ENCODE results near the gene IQCH.
"Not testable (repeated sequence)": the region's sequence is repeated elsewhere in the genome, so short reads cannot be mapped to it uniquely, and the experiment has no call there.

The IQCH gene

GRCh38 chr15:67280217-67280616 lies 25.6 kb downstream of the IQCH start:
- Histone ChIP-seq H3K4me1 (ENCODE audit: control insufficient read depth, insufficient read depth, low read length) (no peaks in the 10 kb centered on the region), H3K27me3 (ENCODE audit: control insufficient read depth, insufficient read depth, low read length) (no peaks in the 10 kb centered on the region), H3K36me3 (ENCODE audit: control insufficient read depth, insufficient read depth, low read length) (no peaks in the 10 kb centered on the region), H3K4me3 (ENCODE audit: low read length) (no peak overlapping the region), H3K9ac (ENCODE audit: low read length) (no peak overlapping the region), H3K9me3 (ENCODE audit: control insufficient read depth, low read length) (no peaks in the 10 kb centered on the region)

GRCh38 chr15:67281714-67282113 lies 27.1 kb downstream of the IQCH start:
- Histone ChIP-seq H3K9me3 (ENCODE audit: control insufficient read depth, low read length) (no peaks in the 10 kb centered on the region), H3K36me3 (ENCODE audit: control insufficient read depth, insufficient read depth, low read length) (no peaks in the 10 kb centered on the region), H3K27me3 (ENCODE audit: control insufficient read depth, insufficient read depth, low read length) (no peaks in the 10 kb centered on the region), H3K9ac (ENCODE audit: low read length) (no peak overlapping the region), H3K4me1 (ENCODE audit: control insufficient read depth, insufficient read depth, low read length) (no peaks in the 10 kb centered on the region), H3K4me3 (ENCODE audit: low read length) (no peak overlapping the region)

GRCh38 chr15:67285625-67286024 lies 31.0 kb downstream of the IQCH start:
- not testable (repeated sequence) for H3K36me3 ChIP-seq (ENCODE audit: control insufficient read depth, insufficient read depth, low read length); H3K9me3 ChIP-seq (ENCODE audit: control insufficient read depth, low read length); H3K9ac ChIP-seq (ENCODE audit: low read length); H3K4me3 ChIP-seq (ENCODE audit: low read length); H3K27me3 ChIP-seq (ENCODE audit: control insufficient read depth, insufficient read depth, low read length); H3K4me1 ChIP-seq (ENCODE audit: control insufficient read depth, insufficient read depth, low read length)

GRCh38 chr15:67286400-67286799 lies 31.8 kb downstream of the IQCH start:
- H3K4me3 ChIP-seq (ENCODE audit: low read length); H3K4me1 ChIP-seq (ENCODE audit: control insufficient read depth, insufficient read depth, low read length); H3K27me3 ChIP-seq (ENCODE audit: control insufficient read depth, insufficient read depth, low read length); H3K36me3 ChIP-seq (ENCODE audit: control insufficient read depth, insufficient read depth, low read length); H3K9me3 ChIP-seq (ENCODE audit: control insufficient read depth, low read length); H3K9ac ChIP-seq (ENCODE audit: low read length): not testable (repeated sequence)

DNA sequence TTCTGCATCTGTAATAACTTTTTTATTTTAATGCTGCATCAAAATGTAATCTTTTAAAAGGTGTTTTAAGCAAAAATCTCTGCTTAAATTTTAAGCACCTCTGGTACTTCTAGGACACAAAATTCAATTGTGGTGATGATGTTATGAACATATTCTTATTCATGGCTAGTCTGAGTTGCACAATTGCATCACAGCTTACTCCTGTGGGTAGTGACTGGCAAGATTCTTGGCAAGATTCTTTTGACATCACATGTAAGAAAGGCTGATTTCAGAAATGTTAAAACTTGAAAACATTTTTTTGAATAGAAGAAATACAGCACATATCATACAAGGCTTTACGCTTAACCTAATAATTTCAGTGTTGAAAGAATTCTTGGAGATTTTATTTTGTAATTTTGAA lies 35.7 kb downstream of the IQCH start:
- no peak overlapping the region for H3K4me3 ChIP-seq (ENCODE audit: low read length)
- no peak overlapping the region for H3K9ac ChIP-seq (ENCODE audit: low read length)
- no peaks in the 10 kb centered on the region for H3K27me3 ChIP-seq (ENCODE audit: control insufficient read depth, insufficient read depth, low read length)
- no peaks in the 10 kb centered on the region for H3K4me1 ChIP-seq (ENCODE audit: control insufficient read depth, insufficient read depth, low read length)
- H3K9me3 ChIP-seq (ENCODE audit: control insufficient read depth, low read length) = no peaks in the 10 kb centered on the region
- H3K36me3 ChIP-seq (ENCODE audit: control insufficient read depth, insufficient read depth, low read length) = no peaks in the 10 kb centered on the region

GRCh38 chr15:67296188-67296587 lies 41.6 kb downstream of the IQCH start:
- no peak overlapping the region for H3K4me3 ChIP-seq (ENCODE audit: low read length)
- no peaks in the 10 kb centered on the region for H3K27me3 ChIP-seq (ENCODE audit: control insufficient read depth, insufficient read depth, low read length)
- no peaks in the 10 kb centered on the region for H3K9me3 ChIP-seq (ENCODE audit: control insufficient read depth, low read length)
- no peaks in the 10 kb centered on the region for H3K4me1 ChIP-seq (ENCODE audit: control insufficient read depth, insufficient read depth, low read length)
- H3K36me3 ChIP-seq (ENCODE audit: control insufficient read depth, insufficient read depth, low read length) = no peaks in the 10 kb centered on the region
- no peak overlapping the region for H3K9ac ChIP-seq (ENCODE audit: low read length)

DNA sequence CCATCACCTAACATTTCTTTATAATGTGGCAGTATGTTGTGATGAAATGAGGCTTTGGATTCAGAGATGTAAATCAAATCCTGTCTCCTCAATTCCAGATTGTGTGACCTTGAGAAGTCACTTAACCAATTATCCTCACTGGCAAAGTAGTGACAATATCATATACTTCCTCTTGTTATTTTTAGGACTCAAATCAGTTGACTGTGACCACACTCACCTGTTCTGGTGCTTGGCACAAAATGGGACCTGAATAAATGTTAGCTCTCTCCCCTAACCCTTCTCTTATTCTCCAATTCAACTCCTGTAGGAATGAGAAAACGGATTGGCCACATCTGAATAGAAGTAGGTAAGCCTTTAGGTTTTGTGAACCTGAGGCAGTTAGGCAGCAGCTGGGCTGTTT lies 42.1 kb downstream of the IQCH start:
- Histone ChIP-seq H3K4me3 (ENCODE audit: low read length) (no peak overlapping the region), H3K36me3 (ENCODE audit: control insufficient read depth, insufficient read depth, low read length) (no peaks in the 10 kb centered on the region), H3K27me3 (ENCODE audit: control insufficient read depth, insufficient read depth, low read length) (no peaks in the 10 kb centered on the region), H3K9me3 (ENCODE audit: control insufficient read depth, low read length) (no peaks in the 10 kb centered on the region), H3K4me1 (ENCODE audit: control insufficient read depth, insufficient read depth, low read length) (no peaks in the 10 kb centered on the region), H3K9ac (ENCODE audit: low read length) (no peak overlapping the region)

DNA sequence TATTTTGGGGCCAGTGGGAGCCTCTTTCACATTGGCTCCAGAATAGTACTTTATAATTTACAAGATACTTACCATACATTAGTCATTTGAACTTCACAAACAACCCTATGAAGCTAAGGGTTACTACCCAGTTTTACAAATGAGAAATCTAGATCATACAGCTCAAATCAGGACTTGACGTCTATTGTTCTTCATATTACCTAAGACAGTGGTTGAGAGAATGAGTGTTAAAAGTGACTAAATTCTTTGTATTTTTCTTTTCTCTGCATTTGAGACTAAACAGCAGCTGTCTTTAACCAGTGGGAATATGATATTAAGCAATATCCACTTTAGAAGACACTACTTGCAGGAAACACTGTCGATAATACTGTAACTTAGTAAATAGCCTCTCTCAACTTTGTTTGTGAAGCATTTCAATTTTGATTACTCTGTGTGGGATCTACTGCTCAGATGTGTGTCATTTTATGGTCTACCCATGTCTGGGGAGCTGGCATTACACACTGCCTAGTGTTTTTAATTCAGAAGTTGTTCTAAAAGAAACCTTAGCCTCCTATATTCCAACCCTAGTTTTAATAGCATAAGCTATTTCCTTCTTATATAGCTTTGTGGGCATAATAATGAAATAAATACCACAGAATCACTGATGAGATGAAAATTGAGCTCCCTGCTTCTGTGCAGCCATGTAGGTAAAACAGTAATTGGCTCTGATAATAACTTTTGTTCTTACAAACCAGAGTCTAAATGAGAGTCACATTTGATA lies 45.9 kb downstream of the IQCH start:
- no peaks in the 10 kb centered on the region for H3K27me3 ChIP-seq (ENCODE audit: control insufficient read depth, insufficient read depth, low read length)
- no peak overlapping the region for H3K9ac ChIP-seq (ENCODE audit: low read length)
- no peaks in the 10 kb centered on the region for H3K9me3 ChIP-seq (ENCODE audit: control insufficient read depth, low read length)
- no peaks in the 10 kb centered on the region for H3K4me1 ChIP-seq (ENCODE audit: control insufficient read depth, insufficient read depth, low read length)
- no peaks in the 10 kb centered on the region for H3K36me3 ChIP-seq (ENCODE audit: control insufficient read depth, insufficient read depth, low read length)
- no peak overlapping the region for H3K4me3 ChIP-seq (ENCODE audit: low read length)

GRCh38 chr15:67303490-67304363 lies 49.1 kb downstream of the IQCH start:
- Histone ChIP-seq H3K36me3 (ENCODE audit: control insufficient read depth, insufficient read depth, low read length) (no peaks in the 10 kb centered on the region), H3K4me1 (ENCODE audit: control insufficient read depth, insufficient read depth, low read length) (no peaks in the 10 kb centered on the region)

GRCh38 chr15:67304778-67305177 lies 50.2 kb downstream of the IQCH start:
- Histone ChIP-seq H3K36me3 (ENCODE audit: control insufficient read depth, insufficient read depth, low read length) (no peaks in the 10 kb centered on the region), H3K9me3 (ENCODE audit: control insufficient read depth, low read length) (no peaks in the 10 kb centered on the region), H3K27me3 (ENCODE audit: control insufficient read depth, insufficient read depth, low read length) (no peaks in the 10 kb centered on the region), H3K4me1 (ENCODE audit: control insufficient read depth, insufficient read depth, low read length) (no peaks in the 10 kb centered on the region), H3K4me3 (ENCODE audit: low read length) (no peak overlapping the region), H3K9ac (ENCODE audit: low read length) (no peak overlapping the region)

More at GRCh38 chr15:67303490-67304363, 49.1 kb downstream of the IQCH start:
- Histone ChIP-seq H3K9ac (ENCODE audit: low read length) (no peak overlapping the region), H3K4me3 (ENCODE audit: low read length) (no peak overlapping the region), H3K27me3 (ENCODE audit: control insufficient read depth, insufficient read depth, low read length) (no peaks in the 10 kb centered on the region), H3K9me3 (ENCODE audit: control insufficient read depth, low read length) (no peaks in the 10 kb centered on the region)

GRCh38 chr15:67305506-67305905 lies 50.9 kb downstream of the IQCH start:
- Histone ChIP-seq H3K36me3 (ENCODE audit: control insufficient read depth, insufficient read depth, low read length) (no peaks in the 10 kb centered on the region), H3K27me3 (ENCODE audit: control insufficient read depth, insufficient read depth, low read length) (no peaks in the 10 kb centered on the region), H3K9ac (ENCODE audit: low read length) (no peak overlapping the region), H3K4me3 (ENCODE audit: low read length) (no peak overlapping the region), H3K4me1 (ENCODE audit: control insufficient read depth, insufficient read depth, low read length) (no peaks in the 10 kb centered on the region), H3K9me3 (ENCODE audit: control insufficient read depth, low read length) (no peaks in the 10 kb centered on the region)

GRCh38 chr15:67307156-67307555 lies 52.6 kb downstream of the IQCH start:
- Histone ChIP-seq H3K9ac (ENCODE audit: low read length) (no peak overlapping the region), H3K36me3 (ENCODE audit: control insufficient read depth, insufficient read depth, low read length) (no peaks in the 10 kb centered on the region), H3K4me3 (ENCODE audit: low read length) (no peak overlapping the region), H3K4me1 (ENCODE audit: control insufficient read depth, insufficient read depth, low read length) (no peaks in the 10 kb centered on the region), H3K27me3 (ENCODE audit: control insufficient read depth, insufficient read depth, low read length) (no peaks in the 10 kb centered on the region), H3K9me3 (ENCODE audit: control insufficient read depth, low read length) (no peaks in the 10 kb centered on the region)

Measured in mucosa of stomach (tissue), 1 donor.